Activated CD4-positive, alpha-beta T cell treated with anti-CD3 and anti-CD28 coated beads for 36 hours (primary cell): ENCODE measurements around the gene ATP23. TPM values are rescaled to one million over a fixed set of nuclear protein-coding genes. Genes with fewer than 3 reads are reported as not detected.

Experiments used
- ATAC-seq: fragments of 200-7000 bp; cut with Tn5 transposase; one replicate; pipeline ENCODE4 v1.10.0; 2021; ENCODE audit warnings: mild to moderate bottlenecking, moderate library complexity
- CTCF ChIA-PET: fragments of 350-600 bp; sonication (Branson Sonifier 250); formaldehyde crosslinking; loops from one replicate; lab custom pipeline; 2021; ENCODE audit warnings: antibody characterized with exemption; lab: Charles Lee
- POLR2A ChIA-PET: fragments of 350-600 bp; sonication (Branson Sonifier 250); formaldehyde crosslinking; loops from one replicate; lab custom pipeline; 2021; ENCODE audit warnings: antibody characterized with exemption, inconsistent platforms; lab: Charles Lee
- DNase-seq: peaks from one replicate; pipeline ENCODE4 v3.0.0-alpha.2; 2020
- H3K27ac Mint-ChIP-seq: one replicate; pipeline ENCODE4 v1.8.0; 2021; ENCODE audit warnings: mixed read lengths
- H3K27me3 Mint-ChIP-seq: one replicate; pipeline ENCODE4 v1.8.0; 2021; ENCODE audit warnings: mixed read lengths
- H3K36me3 Mint-ChIP-seq: one replicate; pipeline ENCODE4 v1.8.0; 2021; ENCODE audit warnings: low read depth, mixed read lengths
- H3K4me1 Mint-ChIP-seq: one replicate; pipeline ENCODE4 v1.8.0; 2021; ENCODE audit warnings: mixed read lengths
- H3K4me3 Mint-ChIP-seq: one replicate; pipeline ENCODE4 v1.8.0; 2021; ENCODE audit warnings: mild to moderate bottlenecking, moderate library complexity, mixed read lengths
- H3K9me3 Mint-ChIP-seq: one replicate; pipeline ENCODE4 v1.8.0; 2021; ENCODE audit warnings: low read depth, mixed read lengths
- intact Hi-C, 2 experiments: fragments of 100-400 bp; cut with DNase I in 1 of 2; cut with micrococcal nuclease in 1 of 2; formaldehyde crosslinking; loops; one replicate each; pipeline versions ENCODE4 v1.14.2 to v1.15.1; 2022 to 2024; cut with DNase I, micrococcal nuclease
- total RNA-seq, 2 experiments: library from RNA; stranded (reverse); gene quantifications; one replicate each; pipeline ENCODE4 v1.2.3, GENCODE V29; 2021

Gene ATP23
- total RNA-seq, 2 experiments from 2014 or later, result 17.8 to 17.9 TPM

DNA sequence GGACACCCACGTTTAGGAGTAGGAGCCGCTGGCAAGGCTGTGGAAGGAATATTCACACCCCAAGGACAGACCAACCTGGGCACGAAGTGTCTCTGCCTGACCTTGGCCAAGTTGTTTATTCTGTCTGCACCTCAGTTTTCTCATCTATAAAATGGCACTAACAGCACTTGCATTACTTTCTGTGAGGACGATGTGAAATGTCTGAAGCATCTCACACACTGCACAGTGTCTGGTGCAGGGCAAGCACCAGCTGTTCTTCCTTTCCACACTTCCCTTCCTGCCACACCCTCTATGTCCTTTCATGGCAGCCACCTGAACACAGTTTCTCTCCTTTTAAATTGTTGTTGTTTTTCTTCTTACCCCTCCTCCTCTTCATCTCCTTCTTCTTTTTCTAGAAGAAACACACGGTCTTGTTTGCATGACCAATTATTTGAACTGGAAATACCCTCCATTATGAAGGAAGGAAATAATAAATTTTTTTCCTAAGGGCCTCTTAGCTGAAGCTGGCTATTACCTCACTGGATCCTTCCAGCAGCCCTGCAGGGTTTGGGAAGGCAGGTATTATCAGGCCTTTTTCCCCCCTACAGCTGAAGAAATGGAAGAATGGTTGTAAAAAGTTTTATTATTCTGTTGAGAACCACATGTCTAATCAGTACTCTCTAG is 42.9 kb upstream of the ATP23 start:
- H3K36me3 Mint-ChIP-seq, result no peaks in the 10 kb centered on the region
- H3K9me3 Mint-ChIP-seq, result no peaks in the 10 kb centered on the region
- ChIA-PET POLR2A (interaction anchor here (0.7 to 1.4 kb wide), 4 partner anchors 21 to 61 kb away, joined by 3 to 7 read pairs (median 4); no protein-coding TSS in a partner anchor), CTCF (interaction anchor here (0.6 to 3.8 kb wide), 15 partner anchors 9 to 119 kb away, joined by 3 to 27 read pairs (median 5); partner anchors contain the start of gene TSFM)
- DNase-seq, result no peak
- H3K27me3 Mint-ChIP-seq, result no peaks in the 10 kb centered on the region
- intact Hi-C loops, result loop anchor here (2.0 kb wide), 5 partner anchors 34 to 146 kb away; partner anchors contain the start of genes CDK4 (in 1 of the 2), EEF1AKMT3 (in 1 of the 2) and METTL1 (in 1 of the 2)
- no peak for ATAC-seq
- peak overlapping the region; percentile 92 for H3K27ac Mint-ChIP-seq
- H3K4me1 Mint-ChIP-seq, result peaks cover 52% of the 10 kb centered on the region
- H3K4me3 Mint-ChIP-seq, result peak overlapping the region; percentile 23

- peak; percentile 91 for DNase-seq
- H3K4me3 Mint-ChIP-seq, result peak overlapping the region; percentile 23
- POLR2A ChIA-PET, result interaction anchor here (0.9 to 1.4 kb wide), 3 partner anchors 54 to 62 kb away, joined by 3 to 7 read pairs (median 5); no protein-coding TSS in a partner anchor
- peak; percentile 92 for ATAC-seq
- no peaks in the 10 kb centered on the region for H3K9me3 Mint-ChIP-seq
- no peaks in the 10 kb centered on the region for H3K27me3 Mint-ChIP-seq
- intact Hi-C loops, result loop anchor here (1.0 to 2.0 kb wide), 7 partner anchors 34 to 146 kb away; partner anchors contain the start of genes CDK4 (in 1 of the 2), CTDSP2 (in 1 of the 2), EEF1AKMT3 (in 1 of the 2) and METTL1 (in 1 of the 2)
- peak overlapping the region; percentile 92 for H3K27ac Mint-ChIP-seq
- CTCF ChIA-PET, result interaction anchor here (0.5 to 2.2 kb wide), 17 partner anchors 10 to 120 kb away, joined by 3 to 11 read pairs (median 4); partner anchors contain the start of gene TSFM
- H3K36me3 Mint-ChIP-seq, result no peaks in the 10 kb centered on the region
- H3K4me1 Mint-ChIP-seq, result peaks cover 48% of the 10 kb centered on the region
Observed at GRCh38 chr12:57899010-57899662, 42.2 kb upstream of the ATP23 start.

GRCh38 chr12:57902478-57902969 is 38.8 kb upstream of the ATP23 start:
- intact Hi-C loops, result no loop called here
- POLR2A ChIA-PET, result no interaction called here
- Mint-ChIP-seq H3K9me3 (no peaks in the 10 kb centered on the region), H3K4me3 (no peak overlapping the region), H3K27me3 (peaks cover 5% of the 10 kb centered on the region), H3K4me1 (peaks cover 25% of the 10 kb centered on the region), H3K27ac (no peak overlapping the region), H3K36me3 (no peaks in the 10 kb centered on the region)
- no peak for DNase-seq
- CTCF ChIA-PET, result interaction anchor here (0.7 to 6.7 kb wide), 12 partner anchors 9 to 146 kb away, joined by 3 to 57 read pairs (median 6); no protein-coding TSS in a partner anchor
- no peak for ATAC-seq

DNA sequence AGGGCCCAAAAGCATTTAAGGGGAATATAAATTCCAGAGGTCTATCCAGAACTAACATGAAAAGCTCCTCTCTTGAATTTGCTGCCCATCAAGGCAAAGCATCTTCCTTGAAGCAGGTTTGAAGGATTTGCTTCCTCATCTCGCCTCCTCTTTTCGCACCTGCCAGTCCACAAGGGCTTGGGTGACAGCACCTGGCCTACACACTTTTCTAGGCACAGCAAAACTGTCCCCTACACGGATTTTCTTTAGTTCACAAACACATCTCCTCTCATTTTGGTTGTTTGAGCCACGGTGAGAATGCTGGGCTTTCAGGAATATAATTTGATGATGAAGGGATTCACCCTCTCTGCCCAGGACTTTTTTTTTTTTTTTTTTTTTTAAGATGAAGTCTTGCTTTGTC is 36.9 kb upstream of the ATP23 start:
- no peaks in the 10 kb centered on the region for H3K9me3 Mint-ChIP-seq
- H3K27me3 Mint-ChIP-seq, result peaks cover 7% of the 10 kb centered on the region

GRCh38 chr12:57904848-57905811 is 36.2 kb upstream of the ATP23 start:
- ChIA-PET CTCF (interaction anchor here (0.6 to 6.7 kb wide), 32 partner anchors 9 to 197 kb away, joined by 3 to 57 read pairs (median 4); partner anchors contain the start of gene ATP23), POLR2A (interaction anchor here (0.6 to 0.7 kb wide), 2 partner anchors 42 to 71 kb away, joined by 4 to 10 read pairs; no protein-coding TSS in a partner anchor)
- Mint-ChIP-seq H3K4me1 (peaks cover 3% of the 10 kb centered on the region), H3K9me3 (no peaks in the 10 kb centered on the region), H3K4me3 (peak overlapping the region; percentile 37), H3K27ac (no peak overlapping the region), H3K36me3 (no peaks in the 10 kb centered on the region), H3K27me3 (peaks cover 7% of the 10 kb centered on the region)
- ATAC-seq (peak; percentile 98), DNase-seq (peak; percentile 91)
- intact Hi-C loops, result loop anchor here (1.0 to 2.0 kb wide), 6 partner anchors 30 to 322 kb away; partner anchors contain the start of gene TSFM (in 2 of the 2)

More for the DNA sequence above, 36.9 kb upstream of the ATP23 start:
- Mint-ChIP-seq H3K4me3 (no peak overlapping the region), H3K27ac (no peak overlapping the region), H3K36me3 (no peaks in the 10 kb centered on the region), H3K4me1 (peaks cover 7% of the 10 kb centered on the region)
- no peak for ATAC-seq
- intact Hi-C loops, result loop anchor here in 1 of 2 experiments (2.0 kb wide), 1 partner anchor 30 kb away; no protein-coding TSS in a partner anchor
- DNase-seq, result no peak
- ChIA-PET POLR2A (no interaction called here), CTCF (interaction anchor here (0.8 to 6.7 kb wide), 25 partner anchors 8 to 196 kb away, joined by 3 to 57 read pairs (median 5); partner anchors contain the start of genes ATP23 and TSFM)

- CTCF ChIA-PET, result interaction anchor here (0.5 to 6.7 kb wide), 23 partner anchors 8 to 1056 kb away, joined by 3 to 57 read pairs (median 3); no protein-coding TSS in a partner anchor
Observed at GRCh38 chr12:57905812-57906475, 35.4 kb upstream of the ATP23 start.

DNA sequence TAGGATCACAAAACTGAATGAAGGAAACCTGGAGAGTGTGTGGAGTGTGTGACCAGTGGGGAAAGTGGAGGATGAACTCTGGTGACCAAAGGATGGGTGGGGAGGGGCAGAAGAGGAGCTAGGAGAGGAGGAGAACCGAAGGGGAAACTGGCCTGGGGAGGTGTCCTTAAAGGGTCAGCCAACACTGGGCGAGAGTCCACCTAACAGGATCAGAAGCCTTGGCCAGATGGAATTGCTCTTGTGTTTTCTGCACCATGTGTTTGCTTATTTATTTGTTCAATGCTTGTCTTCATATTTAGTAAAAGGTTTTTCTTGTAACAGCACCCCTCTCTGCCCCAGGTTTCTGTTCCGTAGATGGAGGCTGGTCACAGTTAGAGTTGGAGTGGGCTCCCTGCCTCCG is 34.5 kb upstream of the ATP23 start:
- DNase-seq (no peak), ATAC-seq (no peak)
- Mint-ChIP-seq H3K27ac (no peak overlapping the region), H3K4me3 (no peak overlapping the region), H3K36me3 (no peaks in the 10 kb centered on the region), H3K4me1 (peaks cover 3% of the 10 kb centered on the region), H3K9me3 (no peaks in the 10 kb centered on the region), H3K27me3 (peaks cover 7% of the 10 kb centered on the region)
- intact Hi-C loops, result no loop called here
- ChIA-PET CTCF (interaction anchor here (0.9 to 6.7 kb wide), 5 partner anchors 45 to 124 kb away, joined by 3 to 51 read pairs (median 5); partner anchors contain the start of gene TSFM), POLR2A (no interaction called here)

More at GRCh38 chr12:57905812-57906475, 35.4 kb upstream of the ATP23 start:
- ATAC-seq (no peak), DNase-seq (no peak)
- Mint-ChIP-seq H3K4me1 (peaks cover 3% of the 10 kb centered on the region), H3K36me3 (no peaks in the 10 kb centered on the region), H3K27ac (no peak overlapping the region), H3K9me3 (no peaks in the 10 kb centered on the region), H3K27me3 (peaks cover 7% of the 10 kb centered on the region), H3K4me3 (no peak overlapping the region)
- POLR2A ChIA-PET, result no interaction called here
- intact Hi-C loops, result loop anchor here (1.0 to 2.0 kb wide), 6 partner anchors 29 to 323 kb away; partner anchors contain the start of gene TSFM (in 2 of the 2)

GRCh38 chr12:57907281-57907680 is 34.1 kb upstream of the ATP23 start:
- ChIA-PET POLR2A (no interaction called here), CTCF (interaction anchor here (0.7 to 6.7 kb wide), 7 partner anchors 45 to 125 kb away, joined by 3 to 51 read pairs (median 5); partner anchors contain the start of gene TSFM)
- no peak overlapping the region for H3K27ac Mint-ChIP-seq
- H3K9me3 Mint-ChIP-seq, result no peaks in the 10 kb centered on the region
- no peak overlapping the region for H3K4me3 Mint-ChIP-seq
- ATAC-seq (no peak), DNase-seq (no peak)
- no peaks in the 10 kb centered on the region for H3K36me3 Mint-ChIP-seq
- H3K27me3 Mint-ChIP-seq, result peaks cover 7% of the 10 kb centered on the region
- H3K4me1 Mint-ChIP-seq, result peaks cover 3% of the 10 kb centered on the region
- intact Hi-C loops, result no loop called here

GRCh38 chr12:57908511-57908910 is 32.9 kb upstream of the ATP23 start:
- intact Hi-C loops, result no loop called here
- Mint-ChIP-seq H3K27ac (no peak overlapping the region), H3K4me3 (no peak overlapping the region), H3K36me3 (no peaks in the 10 kb centered on the region), H3K27me3 (peaks cover 7% of the 10 kb centered on the region), H3K9me3 (no peaks in the 10 kb centered on the region), H3K4me1 (peaks cover 3% of the 10 kb centered on the region)
- ChIA-PET CTCF (interaction anchor here (0.7 to 6.7 kb wide), 7 partner anchors 30 to 152 kb away, joined by 3 to 45 read pairs (median 4); no protein-coding TSS in a partner anchor), POLR2A (no interaction called here)
- ATAC-seq, result no peak
- no peak for DNase-seq
